Testis (tissue), 2 donors: Measurements from ENCODE around the gene ESYT1.

ENCODE experiments used
- POLR2A ChIP-seq: fragments of 450-650 bp; IDR thresholded peaks from one replicate; pipeline ENCODE4 v1.6.1; 2017; ENCODE audit warnings: antibody characterized with exemption, mild to moderate bottlenecking, moderate library complexity
- TF ChIP-seq, protein P1 (sequence below), 3 experiments: fragments of 450-650 bp in 2 of 3; fragments of 200-600 bp in 1 of 3; sonication (generic) in 1 of 3; IDR thresholded peaks; one replicate each; pipeline ENCODE4 v1.5.1; 2016 to 2019; ENCODE audit warnings: antibody characterized with exemption in 3 of 3, mild to moderate bottlenecking in 2 of 3, moderate library complexity in 1 of 3

DNA sequence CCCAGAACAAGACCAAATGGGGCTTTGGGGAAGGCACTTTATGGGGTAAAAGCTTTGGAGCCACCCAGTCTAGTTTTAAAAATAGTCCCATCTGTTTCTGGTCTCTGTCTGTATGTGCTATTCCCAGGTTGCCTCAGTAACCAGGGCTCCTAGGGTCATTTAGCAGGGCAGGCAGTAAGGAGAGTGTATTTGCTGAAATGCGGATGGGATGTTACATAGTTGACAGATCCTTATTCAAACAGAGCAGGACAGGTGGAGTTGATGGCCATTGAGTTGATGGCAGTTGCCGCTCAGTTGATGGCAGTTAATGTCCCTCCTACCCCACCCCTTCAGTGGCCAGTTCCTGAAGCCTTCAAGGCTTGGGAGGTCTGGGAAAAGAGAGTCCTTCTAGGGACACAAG, 5.4 kb upstream of the ESYT1 start:
- TF ChIP-seq, protein P1, sequence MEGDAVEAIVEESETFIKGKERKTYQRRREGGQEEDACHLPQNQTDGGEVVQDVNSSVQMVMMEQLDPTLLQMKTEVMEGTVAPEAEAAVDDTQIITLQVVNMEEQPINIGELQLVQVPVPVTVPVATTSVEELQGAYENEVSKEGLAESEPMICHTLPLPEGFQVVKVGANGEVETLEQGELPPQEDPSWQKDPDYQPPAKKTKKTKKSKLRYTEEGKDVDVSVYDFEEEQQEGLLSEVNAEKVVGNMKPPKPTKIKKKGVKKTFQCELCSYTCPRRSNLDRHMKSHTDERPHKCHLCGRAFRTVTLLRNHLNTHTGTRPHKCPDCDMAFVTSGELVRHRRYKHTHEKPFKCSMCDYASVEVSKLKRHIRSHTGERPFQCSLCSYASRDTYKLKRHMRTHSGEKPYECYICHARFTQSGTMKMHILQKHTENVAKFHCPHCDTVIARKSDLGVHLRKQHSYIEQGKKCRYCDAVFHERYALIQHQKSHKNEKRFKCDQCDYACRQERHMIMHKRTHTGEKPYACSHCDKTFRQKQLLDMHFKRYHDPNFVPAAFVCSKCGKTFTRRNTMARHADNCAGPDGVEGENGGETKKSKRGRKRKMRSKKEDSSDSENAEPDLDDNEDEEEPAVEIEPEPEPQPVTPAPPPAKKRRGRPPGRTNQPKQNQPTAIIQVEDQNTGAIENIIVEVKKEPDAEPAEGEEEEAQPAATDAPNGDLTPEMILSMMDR (IDR thresholded peaks at IDR 0.05): no peak
- no peak for TF ChIP-seq POLR2A
